Astrocyte (in vitro differentiated cells and primary cell): ENCODE results near the gene C14orf93. TPM values are rescaled to one million over a fixed set of nuclear protein-coding genes. Genes with fewer than 3 reads are reported as not detected.

Experiments
- DNase-seq: peaks from one replicate; pipeline ENCODE4 v3.0.0-alpha.2; 2010; ENCODE audit warnings: low read depth
- FAIRE-seq: peaks from 2 replicates; lab custom pipeline; 2011; peaks lifted over from hg19 to GRCh38; lab: Jason Lieb, UNC
- H2AFZ ChIP-seq: 2 replicates; pipeline ENCODE4 v1.6.0; 2012; ENCODE audit warnings: low read depth, low read length, inconsistent platforms
- H3K27ac ChIP-seq: 2 replicates; pipeline ENCODE4 v1.5.1; 2011; ENCODE audit warnings: low read depth, low read length, inconsistent platforms
- H3K27me3 ChIP-seq: 2 replicates; pipeline ENCODE4 v1.6.0; 2011; ENCODE audit warnings: low read length, inconsistent platforms; ENCODE audit not compliant: insufficient read depth
- H3K36me3 ChIP-seq: 2 replicates; pipeline ENCODE4 v1.5.1; 2011; ENCODE audit warnings: low read length, inconsistent platforms; ENCODE audit not compliant: insufficient read depth
- H3K4me1 ChIP-seq: 2 replicates; pipeline ENCODE4 v1.5.1; 2011; ENCODE audit warnings: low read length, inconsistent platforms; ENCODE audit not compliant: insufficient read depth
- H3K4me2 ChIP-seq: 2 replicates; pipeline ENCODE4 v1.6.0; 2012; ENCODE audit warnings: low read length, inconsistent platforms
- H3K4me3 ChIP-seq: 2 replicates; pipeline ENCODE4 v1.5.1; 2011; ENCODE audit warnings: low read depth, mild to moderate bottlenecking, low read length, inconsistent platforms; ENCODE audit not compliant: insufficient read depth
- H3K79me2 ChIP-seq: 2 replicates; pipeline ENCODE4 v1.6.0; 2012; ENCODE audit warnings: mild to moderate bottlenecking, low read length, inconsistent platforms; ENCODE audit not compliant: insufficient read depth
- H3K9ac ChIP-seq: 2 replicates; pipeline ENCODE4 v1.6.0; 2012; ENCODE audit warnings: mild to moderate bottlenecking, low read length, inconsistent platforms
- H3K9me3 ChIP-seq: 2 replicates; pipeline ENCODE4 v1.5.1; 2012; ENCODE audit warnings: low read depth, mild to moderate bottlenecking, low read length, inconsistent platforms; ENCODE audit not compliant: insufficient read depth
- H4K20me1 ChIP-seq: 2 replicates; pipeline ENCODE4 v1.6.0; 2012; ENCODE audit warnings: low read length, inconsistent platforms; ENCODE audit not compliant: insufficient read depth
- H3K27ac Mint-ChIP-seq: one replicate; pipeline ENCODE4 v1.8.0; 2021; ENCODE audit warnings: mild to moderate bottlenecking, mixed read lengths; ENCODE audit not compliant: unreplicated experiment
- H3K27me3 Mint-ChIP-seq: one replicate; pipeline ENCODE4 v1.8.0; 2021; ENCODE audit warnings: low read depth, mixed read lengths; ENCODE audit not compliant: unreplicated experiment
- H3K36me3 Mint-ChIP-seq: one replicate; pipeline ENCODE4 v1.8.0; 2021; ENCODE audit warnings: low read depth, mixed read lengths; ENCODE audit not compliant: unreplicated experiment
- H3K4me1 Mint-ChIP-seq: one replicate; pipeline ENCODE4 v1.8.0; 2021; ENCODE audit warnings: low read depth, mixed read lengths; ENCODE audit not compliant: unreplicated experiment
- H3K4me3 Mint-ChIP-seq: one replicate; pipeline ENCODE4 v1.8.0; 2021; ENCODE audit warnings: mild to moderate bottlenecking, moderate library complexity, mixed read lengths; ENCODE audit not compliant: unreplicated experiment
- H3K9me3 Mint-ChIP-seq: one replicate; pipeline ENCODE4 v1.8.0; 2021; ENCODE audit warnings: mild to moderate bottlenecking, mixed read lengths; ENCODE audit not compliant: unreplicated experiment
- CTCF ChIP-seq: IDR thresholded peaks from 2 replicates; pipeline ENCODE4 v1.5.1; 2011; ENCODE audit warnings: low read depth, mild to moderate bottlenecking, inconsistent platforms, low read length, moderate library complexity; ENCODE audit not compliant: insufficient read depth
- EZH2 ChIP-seq: IDR thresholded peaks from 2 replicates; pipeline ENCODE4 v1.6.1; 2012; ENCODE audit warnings: mild to moderate bottlenecking, low read length, inconsistent platforms; ENCODE audit not compliant: insufficient read depth
- total RNA-seq: library from RNA; stranded (reverse); gene quantifications from 2 replicates; pipeline ENCODE4 v1.2.1, GENCODE V29; 2021

The C14orf93 gene
- total RNA-seq, 1 donor from 2014 or later, result 3.6 TPM

GRCh38 chr14:23033251-23033727 is 23.3 kb upstream of the C14orf93 start:
- H3K27me3 ChIP-seq, result no peaks in the 10 kb centered on the region
- H3K9me3 ChIP-seq, result no peaks in the 10 kb centered on the region
- H3K4me3 ChIP-seq, result peak overlapping the region; percentile 99
- no peak for TF ChIP-seq EZH2
- TF ChIP-seq CTCF, result no peak
- peaks cover 21% of the 10 kb centered on the region for H3K36me3 Mint-ChIP-seq
- FAIRE-seq, result no peak
- peaks cover 18% of the 10 kb centered on the region for H3K4me1 Mint-ChIP-seq
- peaks cover 52% of the 10 kb centered on the region for H3K79me2 ChIP-seq
- no peak overlapping the region for H3K27ac ChIP-seq
- H3K36me3 ChIP-seq, result peaks cover 24% of the 10 kb centered on the region
- DNase-seq, result no peak
- no peak overlapping the region for H3K9ac ChIP-seq
- peaks cover 22% of the 10 kb centered on the region for H4K20me1 ChIP-seq
- H3K9me3 Mint-ChIP-seq, result peaks cover 2% of the 10 kb centered on the region
- H3K27me3 Mint-ChIP-seq, result no peaks in the 10 kb centered on the region
- peak overlapping the region; percentile 98 for H3K27ac Mint-ChIP-seq
- peak overlapping the region; percentile 94 for H3K4me3 Mint-ChIP-seq
- H2AFZ ChIP-seq, result no peak overlapping the region
- H3K4me1 ChIP-seq, result peaks cover 8% of the 10 kb centered on the region
- H3K4me2 ChIP-seq, result peak overlapping the region; percentile 94

- FAIRE-seq (no peak), DNase-seq (no peak)
These were observed 21.0 kb upstream of the C14orf93 start for GRCh38 chr14:23030936-23031335.

More at GRCh38 chr14:23030936-23031335, 21.0 kb upstream of the C14orf93 start:
- H2AFZ ChIP-seq, result no peak overlapping the region
- no peaks in the 10 kb centered on the region for H3K27me3 ChIP-seq
- no peaks in the 10 kb centered on the region for H3K9me3 ChIP-seq
- H3K36me3 ChIP-seq, result peaks cover 31% of the 10 kb centered on the region
- TF ChIP-seq CTCF (no peak), EZH2 (no peak)
- no peak overlapping the region for H3K4me3 Mint-ChIP-seq
- H3K4me1 ChIP-seq, result peaks cover 11% of the 10 kb centered on the region
- H3K4me2 ChIP-seq, result no peak overlapping the region
- peaks cover 23% of the 10 kb centered on the region for H3K4me1 Mint-ChIP-seq
- peaks cover 2% of the 10 kb centered on the region for H3K9me3 Mint-ChIP-seq
- no peak overlapping the region for H3K4me3 ChIP-seq
- no peaks in the 10 kb centered on the region for H3K27me3 Mint-ChIP-seq
- peaks cover 35% of the 10 kb centered on the region for H4K20me1 ChIP-seq
- H3K79me2 ChIP-seq, result peaks cover 55% of the 10 kb centered on the region
- H3K27ac Mint-ChIP-seq, result no peak overlapping the region
- H3K36me3 Mint-ChIP-seq, result peaks cover 26% of the 10 kb centered on the region
- H3K27ac ChIP-seq, result no peak overlapping the region
- H3K9ac ChIP-seq, result no peak overlapping the region
